Fibroblast of the aortic adventitia (primary cell): ENCODE measurements around the gene FGF14. TPM values are rescaled to one million over a fixed set of nuclear protein-coding genes. Genes with fewer than 3 reads are reported as not detected.

Experiments
- DNase-seq: peaks from one replicate; pipeline ENCODE4 v3.0.0-alpha.2; 2010; ENCODE audit warnings: low read depth
- H3K4me3 ChIP-seq: 2 replicates; pipeline ENCODE4 v1.5.1; 2011; ENCODE audit warnings: low read depth, mild to moderate bottlenecking, control low read depth, low read length, moderate library complexity
- CTCF ChIP-seq: IDR thresholded peaks from 2 replicates; pipeline ENCODE4 v1.5.1; 2011; ENCODE audit warnings: mild to moderate bottlenecking, low read length, control low read depth, inconsistent platforms; ENCODE audit not compliant: insufficient read depth
- small RNA-seq: library from RNA; depleted of rRNA; stranded (forward); fragments of <200 nt; gene quantifications from one replicate; pipeline ENCODE3, GENCODE V24; 2012
- total RNA-seq: library from RNA; depleted of rRNA; stranded (reverse); fragments of >200 nt; gene quantifications from 2 replicates; pipeline ENCODE4 v1.2.3, GENCODE V29; 2012; ENCODE audit warnings: low replicate concordance

The FGF14 gene
- total RNA-seq, 1 donor: 1.4 TPM

GRCh38 chr13:101661839-101662238 lies 740.0 kb downstream of the FGF14 start:
- H3K4me3 ChIP-seq: no peak overlapping the region
- DNase-seq: peak; percentile 44
- no peak for TF ChIP-seq CTCF

Small RNA genes within 50 kb of the gene (small RNA-seq; reads per million reads assigned to genes)
- gene MIR2681 (2.7 reads per million, percentile 78 among the genes with 10 or more reads in this experiment), gene MIR4705 (not detected), gene RNU1-24P (not detected), gene RNY1P2 (not detected), gene RPL39P29 (not detected)

Other genes starting within 250 kb of the FGF14 start
- gene TPP2, start 194.9 kb upstream of the FGF14 start, total RNA-seq: 65.7 and 148 TPM in 2 replicates